Measurements from ENCODE around the gene DNAH7. TPM values are rescaled to one million over a fixed set of nuclear protein-coding genes. Genes with fewer than 3 reads are reported as not detected.
"Not testable (repeated sequence)": the region's sequence is repeated elsewhere in the genome, so short reads cannot be mapped to it uniquely, and the experiment has no call there.

Gene DNAH7
- total RNA-seq, 1 donor from 2014 or later = 2.5 TPM

GRCh38 chr2:196000551-196000950 is 68.1 kb downstream of the DNAH7 start:
- ATAC-seq (no peak), DNase-seq (ENCODE audit: low spot score) (no peak)
- intact Hi-C loops (cut with DNase I) = no loop called here

- DNase-seq (ENCODE audit: low spot score) = no peak
- no peak for ATAC-seq
- intact Hi-C loops (cut with DNase I) = no loop called here
Measured at GRCh38 chr2:195998070-195998469, 70.6 kb downstream of the DNAH7 start.

- intact Hi-C loops (cut with DNase I) = no loop called here
- ATAC-seq (no peak), DNase-seq (ENCODE audit: low spot score) (no peak)
Measured at GRCh38 chr2:195995499-195995898, 73.1 kb downstream of the DNAH7 start.

GRCh38 chr2:195993623-195994022 is 75.0 kb downstream of the DNAH7 start:
- intact Hi-C loops (cut with DNase I) = no loop called here
- DNase-seq (ENCODE audit: low spot score) (no peak), ATAC-seq (no peak)

GRCh38 chr2:195985741-195986140 is 82.9 kb downstream of the DNAH7 start:
- DNase-seq (ENCODE audit: low spot score) = no peak
- no peak for ATAC-seq
- intact Hi-C loops (cut with DNase I) = no loop called here

DNA sequence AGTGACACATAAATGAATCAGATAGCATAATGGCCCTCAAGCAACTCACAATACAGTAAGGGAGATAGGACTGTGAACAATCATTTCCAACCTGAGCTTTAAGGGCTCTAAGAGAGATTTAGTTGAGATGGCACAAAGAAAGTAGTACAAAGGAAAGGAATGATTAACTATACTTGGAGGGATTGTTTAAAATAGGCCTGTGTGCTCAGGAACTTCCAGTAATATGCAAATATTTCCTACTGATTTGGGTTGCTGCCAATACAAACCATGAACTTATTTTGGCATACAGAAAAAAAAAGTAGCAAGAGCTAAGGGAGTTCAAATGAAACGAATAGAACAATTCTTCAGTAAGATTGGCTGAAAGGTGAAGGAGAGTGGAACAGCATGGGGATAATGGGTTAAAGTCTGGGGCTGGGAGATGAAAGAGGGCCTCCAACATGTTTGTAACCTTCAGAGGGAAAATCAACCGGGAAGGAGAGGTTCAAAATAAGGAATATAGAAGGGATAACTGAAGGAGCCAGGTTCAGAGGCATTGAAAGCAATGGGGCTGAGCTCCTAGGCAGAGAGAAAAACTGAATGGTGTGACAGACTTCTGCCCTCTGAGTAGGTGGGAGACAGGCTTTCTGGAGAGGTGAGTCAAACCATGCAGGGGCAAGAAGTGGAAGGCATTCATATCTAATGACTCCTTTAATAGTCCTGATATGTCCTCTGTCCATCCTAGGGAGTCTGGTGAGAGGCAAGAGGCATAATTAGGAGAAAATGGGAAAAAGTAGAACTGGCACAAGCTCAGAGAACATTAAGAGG is 83.5 kb downstream of the DNAH7 start:
- ATAC-seq = no peak

DNA sequence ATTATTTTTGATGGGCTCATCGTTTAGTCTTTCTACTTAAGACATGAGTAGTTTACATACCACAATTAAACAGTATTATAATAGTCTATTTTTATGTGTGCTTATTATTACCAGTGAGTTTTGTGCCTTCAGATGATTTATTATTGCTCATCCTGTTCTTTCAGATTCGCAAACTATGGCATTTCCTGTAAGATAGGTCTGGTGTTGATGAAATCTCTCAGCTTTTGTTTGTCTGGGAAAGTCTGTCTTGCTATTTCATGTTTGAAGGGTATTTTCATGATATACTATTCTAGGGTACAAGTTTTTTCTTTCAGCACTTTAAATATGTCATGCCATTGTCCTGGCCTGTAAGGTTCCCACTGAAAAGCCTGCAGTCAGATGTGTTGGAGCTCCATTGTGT is 101.3 kb downstream of the DNAH7 start:
- ATAC-seq = no peak
- intact Hi-C loops (cut with DNase I) = no loop called here
- DNase-seq (ENCODE audit: low spot score) = no peak

More for the DNA sequence above, 83.5 kb downstream of the DNAH7 start:
- intact Hi-C loops (cut with DNase I) = no loop called here
- DNase-seq (ENCODE audit: low spot score) = no peak

GRCh38 chr2:195961873-195962272 is 106.8 kb downstream of the DNAH7 start:
- ATAC-seq (no peak), DNase-seq (ENCODE audit: low spot score) (no peak)
- intact Hi-C loops (cut with DNase I) = no loop called here

DNA sequence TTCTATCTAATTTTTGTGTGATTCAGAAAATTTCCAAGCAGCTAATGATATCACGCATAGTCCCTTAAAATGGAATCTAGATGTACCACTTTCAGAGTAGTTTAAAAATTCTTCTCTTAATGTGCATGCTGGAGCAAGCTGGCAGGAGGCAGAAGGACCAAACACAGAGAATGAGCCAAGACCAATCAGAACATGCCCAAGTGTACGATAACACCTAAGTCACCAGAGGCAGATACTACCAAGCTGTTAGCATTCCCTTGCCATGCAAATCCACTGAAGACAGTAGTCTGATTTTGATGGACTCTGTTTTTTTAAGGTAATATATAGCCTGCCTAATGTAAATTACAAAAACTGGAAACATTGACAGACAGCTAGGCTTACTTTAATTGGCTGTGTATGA is 109.3 kb downstream of the DNAH7 start:
- no peak for ATAC-seq

DNA sequence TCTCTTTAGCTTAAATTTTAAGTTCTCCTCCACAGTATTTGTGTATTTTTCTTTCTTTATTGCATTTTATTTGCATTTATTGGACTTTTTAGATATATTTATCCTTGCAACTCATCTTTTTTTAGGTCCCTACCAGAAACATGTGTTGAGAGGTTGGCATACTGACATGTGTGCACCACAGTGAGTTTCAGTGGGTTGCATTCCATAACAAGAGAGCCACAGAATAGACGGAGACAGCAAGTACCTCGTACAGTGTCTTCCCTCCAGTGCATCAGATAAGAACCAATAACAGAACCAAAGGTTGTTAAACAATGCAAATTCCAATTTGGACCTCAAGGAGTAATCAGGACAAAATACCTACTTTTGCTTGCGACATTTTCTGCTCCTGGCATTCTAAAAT is 111.9 kb downstream of the DNAH7 start:
- DNase-seq (ENCODE audit: low spot score) (no peak), ATAC-seq (no peak)
- intact Hi-C loops (cut with DNase I) = no loop called here

More for the DNA sequence above, 109.3 kb downstream of the DNAH7 start:
- DNase-seq (ENCODE audit: low spot score) = no peak
- intact Hi-C loops (cut with DNase I) = no loop called here

- DNase-seq (ENCODE audit: low spot score) (no peak), ATAC-seq (peak; percentile 48)
- intact Hi-C loops (cut with DNase I) = no loop called here
Measured at GRCh38 chr2:195945056-195945455, 123.6 kb downstream of the DNAH7 start.

DNA sequence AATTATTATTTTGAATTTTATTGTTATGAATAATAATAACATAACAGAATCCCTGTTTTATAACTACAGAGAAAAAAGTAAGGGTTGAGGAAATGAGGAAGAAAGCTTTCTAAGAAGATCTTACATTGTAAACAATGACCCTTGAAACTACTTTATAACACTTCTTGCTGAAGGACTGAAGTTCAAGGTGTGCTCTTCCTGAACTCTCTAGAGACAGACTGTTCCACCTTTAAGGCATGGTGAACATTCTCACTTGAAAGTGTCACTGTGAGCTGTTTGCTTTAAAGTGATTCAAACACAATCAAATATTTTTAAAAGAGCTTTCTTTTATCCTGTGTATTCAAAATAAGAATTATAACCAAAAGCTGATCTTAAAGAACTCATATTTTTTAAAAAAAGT is 131.5 kb downstream of the DNAH7 start:
- intact Hi-C loops (cut with DNase I) = no loop called here
- DNase-seq (ENCODE audit: low spot score) = no peak
- ATAC-seq = no peak

- intact Hi-C loops (cut with DNase I) = no loop called here
- ATAC-seq (no peak), DNase-seq (ENCODE audit: low spot score) (no peak)
Measured at GRCh38 chr2:195934484-195934883, 134.2 kb downstream of the DNAH7 start.

DNA sequence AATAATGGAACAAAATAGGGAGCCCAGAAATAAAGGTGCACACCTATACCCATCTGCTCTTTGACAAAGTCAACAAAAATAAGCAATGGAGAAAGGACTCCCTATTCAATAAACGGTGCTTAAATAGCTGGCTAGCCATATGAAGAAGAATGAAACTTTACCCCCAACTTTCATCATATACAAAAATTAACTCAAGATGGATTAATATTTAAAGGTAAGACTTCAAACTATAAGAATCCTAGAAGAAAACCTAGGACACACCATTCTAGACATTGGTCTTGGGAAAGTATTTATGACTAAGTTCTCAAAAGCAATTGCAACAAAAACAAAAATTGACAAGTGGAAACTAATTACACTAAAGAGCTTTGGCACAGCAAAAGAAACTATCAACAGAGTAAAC is 139.1 kb downstream of the DNAH7 start:
- no peak for ATAC-seq
- intact Hi-C loops (cut with DNase I) = no loop called here
- no peak for DNase-seq (ENCODE audit: low spot score)

- no peak for ATAC-seq
- intact Hi-C loops (cut with DNase I) = no loop called here
- no peak for DNase-seq (ENCODE audit: low spot score)
Measured at GRCh38 chr2:195925120-195925519, 143.5 kb downstream of the DNAH7 start.

DNA sequence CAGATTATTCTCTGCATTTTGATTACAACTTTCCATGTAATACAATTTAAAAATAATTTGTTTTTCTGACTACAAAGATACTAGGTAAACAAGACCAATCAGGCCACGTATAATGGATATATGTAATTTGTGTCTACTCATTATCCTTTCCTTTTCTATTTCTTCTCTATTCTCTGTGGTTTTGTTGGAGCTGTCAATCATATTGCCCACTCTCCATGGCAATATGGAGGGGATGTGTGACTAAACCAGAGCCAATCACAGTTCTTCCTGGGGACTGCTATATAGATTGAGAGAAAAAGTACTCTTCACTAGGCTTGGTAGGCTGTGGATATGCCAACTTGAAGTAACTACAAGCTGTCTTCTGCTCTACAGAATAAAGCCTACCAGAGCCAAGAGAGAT is 144.7 kb downstream of the DNAH7 start:
- ATAC-seq (no peak), DNase-seq (ENCODE audit: low spot score) (no peak)
- intact Hi-C loops (cut with DNase I) = no loop called here

DNA sequence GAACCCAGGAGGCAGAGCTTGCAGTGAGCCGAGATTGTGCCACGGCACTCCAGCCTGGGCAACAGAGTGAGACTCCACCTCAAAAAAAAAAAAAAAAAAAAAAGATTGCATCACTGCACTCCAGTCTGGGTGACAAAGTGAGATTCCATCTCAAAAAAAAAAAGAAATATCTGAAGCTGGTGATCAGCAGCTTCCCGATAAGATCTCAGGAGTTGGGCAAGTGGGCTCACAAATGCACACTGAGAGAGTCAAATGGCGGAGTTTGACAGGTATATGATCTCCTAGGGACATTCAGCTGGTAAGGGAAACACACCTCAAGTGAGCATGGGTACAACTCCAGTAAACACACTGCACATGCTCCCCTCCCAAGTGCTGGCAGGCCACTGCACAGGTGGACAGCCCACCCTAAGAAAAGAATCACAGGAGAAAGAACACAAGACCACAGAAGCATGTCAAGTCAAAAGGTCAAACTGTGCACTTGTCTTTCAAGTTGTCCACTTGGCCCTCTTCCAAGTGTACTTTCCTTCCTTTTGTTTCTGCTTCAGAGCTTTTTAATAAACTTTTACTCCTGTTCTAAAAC is 151.5 kb downstream of the DNAH7 start:
- ATAC-seq; intact Hi-C loops (cut with DNase I); DNase-seq (ENCODE audit: low spot score): not testable (repeated sequence)

DNA sequence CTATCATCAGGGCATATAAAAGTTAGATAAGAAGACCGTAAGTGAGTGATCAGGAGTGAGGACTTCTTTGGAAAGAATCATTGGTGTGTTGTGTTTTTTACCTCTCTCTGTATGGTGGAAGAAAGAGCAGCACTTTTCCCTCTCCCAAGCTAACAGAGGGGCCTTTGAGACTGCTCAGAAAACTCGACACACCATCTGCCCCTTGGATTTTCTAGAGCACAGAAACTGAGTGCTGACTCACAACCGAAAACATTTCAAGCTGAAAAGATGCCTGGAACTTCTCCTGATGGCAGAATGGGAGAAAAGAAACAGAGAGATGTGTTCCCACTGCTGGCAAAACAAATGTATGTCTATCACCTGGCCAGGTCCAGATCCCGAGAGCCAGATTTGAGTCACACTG is 156.6 kb downstream of the DNAH7 start:
- ATAC-seq = no peak

DNA sequence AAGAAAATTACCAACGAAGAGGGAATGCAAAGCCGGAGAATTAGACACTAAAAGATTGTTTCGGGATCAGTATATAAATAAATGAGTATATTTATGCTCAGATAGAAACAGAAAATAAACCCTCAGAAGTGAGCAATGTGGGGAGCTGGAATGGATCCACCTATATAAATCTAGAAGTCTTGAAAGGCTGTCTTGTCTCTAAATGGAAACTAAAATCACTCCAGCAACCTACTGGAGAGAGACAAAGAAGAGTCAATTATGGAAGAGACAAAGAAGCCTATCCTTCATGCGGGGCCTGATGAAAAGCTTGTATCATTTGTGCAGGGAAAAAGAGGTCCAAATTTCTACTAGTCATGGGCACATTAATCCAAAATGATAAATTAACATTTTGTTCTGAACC is 158.1 kb downstream of the DNAH7 start:
- intact Hi-C loops (cut with DNase I) = no loop called here
- ATAC-seq (no peak), DNase-seq (ENCODE audit: low spot score) (no peak)

More for the DNA sequence above, 156.6 kb downstream of the DNAH7 start:
- intact Hi-C loops (cut with DNase I) = no loop called here
- no peak for DNase-seq (ENCODE audit: low spot score)

DNA sequence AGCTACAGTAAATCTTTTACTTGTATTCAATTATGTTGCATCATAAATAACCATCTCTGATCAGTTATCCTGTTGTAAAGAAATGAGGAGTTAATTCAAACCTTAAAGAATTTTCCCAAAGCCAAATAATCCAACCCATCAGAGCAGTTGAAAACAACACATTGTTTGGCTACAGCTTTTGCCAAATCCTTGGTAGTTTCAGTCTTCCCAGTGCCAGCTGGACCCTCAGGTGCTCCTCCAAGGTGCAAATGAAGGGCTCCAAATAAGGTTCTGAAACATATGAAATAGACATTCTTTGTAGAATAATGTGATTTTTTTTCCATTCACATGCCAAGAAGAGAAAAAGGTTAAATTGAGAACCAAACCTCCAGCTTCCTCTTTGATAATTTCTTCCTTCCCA is 158.7 kb downstream of the DNAH7 start:
- no peak for DNase-seq (ENCODE audit: low spot score)
- ATAC-seq = no peak
- intact Hi-C loops (cut with DNase I) = no loop called here

GRCh38 chr2:195907474-195907873 is 161.2 kb downstream of the DNAH7 start:
- intact Hi-C loops (cut with DNase I) = no loop called here
- no peak for ATAC-seq
- DNase-seq (ENCODE audit: low spot score) = no peak

Measured in sciatic nerve (tissue), 2 donors.